ENCODE results near the gene GABBR2.

GABBR2 gene

DNA sequence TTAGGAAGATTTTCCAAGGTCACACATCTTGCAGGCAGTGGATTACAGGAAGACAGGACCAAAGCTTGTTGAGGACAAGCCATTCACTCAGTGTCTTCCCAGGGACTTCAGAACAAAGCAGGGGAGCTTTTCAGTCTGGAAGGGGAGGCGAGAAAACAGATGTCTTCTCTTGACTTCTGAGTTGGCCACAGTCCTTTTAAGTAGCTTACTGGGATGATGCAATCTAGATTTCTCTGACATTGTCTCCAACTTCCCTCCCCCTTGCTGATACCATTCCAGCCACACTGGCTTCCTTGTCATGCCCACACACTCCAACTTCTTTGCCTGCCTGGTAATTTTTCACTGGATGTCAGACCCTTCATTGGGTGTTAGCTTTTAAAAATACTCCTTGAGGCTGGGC lies 279.1 kb downstream of the GABBR2 start:
- DNase-seq, result peak; percentile 79

DNA sequence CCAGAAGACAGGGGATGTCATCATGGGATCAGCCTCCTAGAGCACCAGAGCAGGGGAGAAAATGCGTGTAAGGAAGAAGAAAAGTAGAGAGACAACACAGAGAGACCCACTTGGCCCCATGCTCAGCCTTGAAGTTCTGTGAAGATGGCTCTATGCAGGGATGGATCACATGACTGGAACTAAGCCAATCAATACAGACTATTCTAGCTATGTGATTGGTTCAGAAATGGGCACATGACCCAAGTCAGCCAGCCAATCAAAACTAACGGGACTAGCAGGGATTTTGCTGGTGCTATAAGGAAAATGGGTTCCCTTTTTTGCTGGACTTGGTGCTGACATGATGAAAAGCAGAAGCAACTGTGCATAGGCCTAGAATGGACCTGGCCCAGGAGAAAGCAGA lies 280.3 kb downstream of the GABBR2 start:
- no peak for DNase-seq

DNA sequence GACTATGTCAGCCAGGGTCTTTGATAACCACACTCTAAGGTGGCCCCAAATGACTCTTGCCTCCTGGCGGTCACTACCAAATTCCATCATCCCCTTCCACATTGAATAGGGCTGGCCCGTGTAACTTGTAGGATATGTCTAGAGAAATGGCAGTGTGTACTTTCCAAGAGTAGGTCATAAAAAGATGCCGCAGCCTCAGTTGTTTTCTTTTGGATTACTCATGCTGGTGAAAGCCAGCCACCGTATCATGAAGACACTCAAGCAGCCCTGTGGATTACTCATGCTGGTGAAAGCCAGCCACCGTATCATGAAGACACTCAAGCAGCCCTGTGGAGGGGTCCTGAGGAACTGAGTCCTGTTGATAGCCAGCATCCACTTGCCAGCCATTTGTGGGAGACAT lies 281.2 kb downstream of the GABBR2 start:
- peak; percentile 93 for DNase-seq

DNA sequence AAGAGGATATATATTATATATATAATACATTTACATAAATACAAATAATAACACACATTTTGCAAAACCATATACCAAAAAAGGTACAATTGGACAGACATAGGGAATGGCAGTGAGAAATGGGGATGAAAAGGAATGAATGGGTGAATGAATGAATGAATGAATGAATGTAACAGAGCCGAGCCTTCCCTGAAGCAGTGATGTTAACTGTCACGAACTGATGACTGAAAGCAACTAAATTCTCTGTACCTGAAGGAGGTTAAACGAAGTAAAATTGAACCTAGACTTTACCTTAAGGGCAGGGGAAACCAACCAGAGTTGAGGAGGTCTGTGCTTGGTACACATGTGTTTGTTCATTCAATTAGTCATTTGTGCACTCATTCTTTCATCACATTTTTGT lies 283.7 kb downstream of the GABBR2 start:
- no peak for DNase-seq

DNA sequence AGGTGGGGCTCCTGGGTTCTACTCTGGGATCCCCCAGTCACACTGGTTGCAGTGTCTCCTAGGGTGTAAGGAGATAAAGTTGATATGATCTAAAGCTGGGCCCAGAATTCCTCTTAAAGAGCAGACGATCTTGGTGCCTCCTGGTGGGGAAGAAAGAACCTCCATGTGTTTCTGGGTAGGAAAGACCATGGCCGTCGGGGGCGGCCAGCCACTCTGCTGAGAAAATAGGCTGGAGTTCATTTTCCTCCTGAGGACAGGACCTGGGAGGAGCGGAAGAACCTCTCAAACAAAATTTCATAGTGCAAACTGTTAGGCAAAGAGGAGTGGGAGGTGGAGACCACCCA lies 289.5 kb downstream of the GABBR2 start:
- DNase-seq, result no peak

DNA sequence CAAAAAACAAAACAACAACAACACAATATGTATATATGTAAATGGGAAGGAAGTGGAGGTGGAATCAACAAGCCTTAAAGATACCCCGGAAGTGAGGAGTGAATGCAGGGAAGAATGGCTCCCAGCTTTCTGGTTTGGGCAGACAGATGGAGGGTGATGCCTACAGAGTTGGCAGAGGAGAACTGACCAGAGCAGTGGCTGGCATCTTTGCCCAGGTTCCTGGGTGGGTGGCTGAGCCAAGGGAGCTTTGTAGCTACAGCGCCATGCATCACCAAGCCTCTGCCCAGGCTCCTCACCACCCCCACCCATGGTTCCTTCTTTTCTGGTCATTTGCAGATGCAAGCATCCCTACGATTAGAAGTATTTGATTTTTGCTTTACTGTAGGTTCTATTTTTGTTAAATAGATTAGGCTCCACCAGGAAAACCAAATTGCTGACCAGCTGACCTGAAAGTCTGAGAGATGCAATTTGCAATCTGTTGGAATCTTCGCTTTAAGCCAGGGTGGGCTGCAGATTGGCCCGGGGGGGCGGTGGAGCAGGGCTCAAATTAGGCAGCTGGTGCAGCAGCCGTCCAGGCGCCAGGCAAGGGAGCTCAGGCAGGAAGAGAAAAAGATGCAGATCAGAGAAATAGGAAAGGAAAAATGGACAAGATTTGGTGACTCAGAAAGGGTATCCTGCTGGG lies 290.0 kb downstream of the GABBR2 start:
- DNase-seq, result no peak

DNA sequence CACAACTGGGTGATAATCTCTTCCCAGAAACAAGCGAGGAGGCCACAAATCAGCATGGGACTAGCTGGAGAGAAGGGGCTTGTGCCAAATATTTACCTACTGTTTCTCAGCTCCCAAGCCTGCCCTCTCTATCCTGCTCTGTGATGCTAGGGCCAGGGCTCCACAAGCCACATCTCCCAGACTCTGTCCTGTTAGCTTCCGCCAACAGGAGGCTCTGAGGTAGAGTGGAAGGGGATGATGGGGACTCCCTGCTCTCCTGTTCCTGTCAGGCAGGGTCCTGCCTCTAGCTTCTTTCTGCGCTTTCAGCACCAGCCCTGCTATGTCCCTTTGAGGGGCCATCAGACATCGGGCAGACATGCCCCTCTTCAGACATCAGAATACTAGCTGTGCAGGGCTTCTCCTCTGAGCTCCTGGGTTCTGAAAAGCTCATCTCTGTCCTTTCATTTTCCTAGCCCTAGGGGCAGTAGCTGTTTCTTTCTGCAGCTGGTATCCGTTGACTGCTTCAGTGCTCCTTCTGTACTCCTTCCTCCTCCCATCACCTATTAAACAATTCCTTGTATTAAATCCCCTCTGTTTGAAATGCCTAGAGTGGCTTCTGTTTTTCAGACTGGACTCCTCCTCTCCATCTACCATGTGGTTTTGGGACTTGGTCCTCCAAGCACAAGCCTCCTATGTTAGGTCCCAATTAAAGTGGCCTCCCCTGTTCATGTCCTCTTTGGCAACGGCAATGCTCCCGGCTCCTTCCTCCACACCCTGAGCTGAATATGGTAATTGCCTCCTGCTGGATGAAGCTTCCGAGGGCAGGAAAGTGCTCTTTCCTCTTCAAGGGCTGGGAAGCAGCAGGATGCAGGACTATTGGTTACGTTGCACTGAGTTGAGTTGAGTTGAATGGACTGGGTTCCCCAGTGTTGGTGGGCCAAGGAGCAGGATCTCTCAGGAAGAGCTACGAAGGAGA lies 292.2 kb downstream of the GABBR2 start:
- no peak for DNase-seq

DNA sequence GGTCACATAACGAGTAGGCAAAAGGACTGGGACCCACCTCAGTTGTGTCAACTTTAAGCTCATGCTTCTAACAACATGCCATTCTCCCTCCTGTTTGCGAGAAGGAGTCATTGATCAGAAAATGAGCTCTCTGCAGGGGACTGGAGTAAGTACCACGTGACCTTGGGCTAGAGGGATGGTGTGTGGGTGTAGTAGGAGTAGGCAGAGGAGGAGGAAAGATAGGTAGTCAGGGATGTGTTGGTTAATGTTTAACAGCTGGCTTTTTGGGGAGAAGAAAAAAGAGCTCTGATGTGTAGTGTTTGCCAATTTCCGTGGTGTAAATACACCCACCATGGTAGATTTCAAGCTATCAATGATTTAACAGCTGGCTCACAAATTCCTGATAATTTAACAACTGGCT lies 293.0 kb downstream of the GABBR2 start:
- no peak for DNase-seq

DNA sequence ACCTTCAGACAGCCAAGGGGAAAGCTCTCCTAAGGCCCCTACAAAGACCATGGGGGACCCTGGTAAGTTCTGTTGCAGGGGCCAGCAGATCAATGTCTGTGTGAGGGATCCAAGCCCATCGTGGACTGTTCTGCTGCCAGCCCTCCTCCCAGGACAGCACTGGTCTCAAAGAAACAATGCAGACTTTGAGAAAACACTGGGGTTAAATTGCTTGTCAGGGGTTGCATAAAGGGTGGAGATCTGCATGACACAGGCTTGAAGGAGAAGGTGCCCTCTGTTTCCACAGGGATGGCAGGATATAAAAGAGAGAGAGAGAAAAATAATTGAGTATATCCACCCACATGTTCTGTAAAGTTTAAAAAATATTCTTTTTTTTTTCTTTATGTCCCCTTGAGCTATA lies 295.7 kb downstream of the GABBR2 start:
- no peak for DNase-seq

DNA sequence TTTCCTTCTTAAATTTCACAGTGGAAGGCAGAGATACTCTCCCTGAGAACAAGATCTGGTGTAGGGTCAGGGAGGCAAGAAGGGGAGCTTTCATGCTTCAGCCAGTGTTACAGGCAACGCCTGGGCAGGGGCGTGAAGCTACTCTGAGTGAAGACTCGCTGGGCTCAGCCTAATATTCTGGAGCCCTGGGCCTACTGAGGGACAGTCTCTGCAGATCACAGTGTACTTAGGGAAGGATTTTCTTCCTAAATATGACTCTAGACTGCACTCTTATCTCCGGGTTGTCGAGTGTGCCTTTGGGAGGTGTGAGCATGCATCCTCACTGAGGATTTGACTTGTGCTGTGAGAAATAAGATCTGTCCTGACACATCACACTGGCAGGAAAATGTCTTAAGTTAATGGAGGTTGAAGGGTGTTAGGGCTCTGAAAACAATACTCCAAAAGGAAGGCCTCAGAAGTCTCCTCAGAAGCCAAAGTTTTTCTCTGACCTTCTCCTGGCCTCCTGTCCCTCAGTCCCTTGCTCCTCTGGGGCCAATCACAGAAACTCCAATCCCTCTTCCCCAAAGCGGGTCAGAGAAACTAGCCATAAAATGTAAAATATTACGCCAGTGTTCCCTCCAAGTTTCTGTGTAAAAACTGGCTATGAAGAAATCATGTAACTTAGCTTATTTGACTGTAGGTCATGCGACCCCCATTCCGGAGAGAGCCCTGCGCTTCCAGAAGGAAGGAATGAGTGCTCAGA lies 296.5 kb downstream of the GABBR2 start:
- DNase-seq, result no peak

DNA sequence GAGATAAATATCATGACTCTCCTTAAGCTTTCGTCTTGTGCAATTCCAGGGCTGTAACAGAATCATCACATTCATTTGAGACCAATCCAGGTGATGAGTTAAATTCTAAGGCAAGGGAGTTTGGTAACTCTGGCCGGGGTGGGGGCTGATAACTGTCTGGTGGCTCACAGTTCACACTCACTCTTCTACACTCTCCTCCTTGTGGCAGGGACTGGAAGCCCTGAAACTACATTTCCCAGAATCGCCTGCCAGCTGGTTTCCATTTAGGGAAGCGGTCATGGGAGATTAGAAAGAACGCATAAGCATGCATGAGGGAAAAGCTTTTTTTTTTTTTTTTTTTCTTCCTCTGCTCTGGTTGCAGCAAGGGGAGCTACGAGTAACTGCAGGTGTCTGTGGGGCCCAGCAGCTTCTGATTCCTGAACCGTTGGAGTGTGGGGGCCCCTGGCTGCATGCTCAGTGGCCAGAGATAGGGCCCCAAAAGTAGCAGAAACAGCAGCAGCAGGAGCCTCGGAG lies 298.5 kb downstream of the GABBR2 start:
- DNase-seq, result peak; percentile 74

DNA sequence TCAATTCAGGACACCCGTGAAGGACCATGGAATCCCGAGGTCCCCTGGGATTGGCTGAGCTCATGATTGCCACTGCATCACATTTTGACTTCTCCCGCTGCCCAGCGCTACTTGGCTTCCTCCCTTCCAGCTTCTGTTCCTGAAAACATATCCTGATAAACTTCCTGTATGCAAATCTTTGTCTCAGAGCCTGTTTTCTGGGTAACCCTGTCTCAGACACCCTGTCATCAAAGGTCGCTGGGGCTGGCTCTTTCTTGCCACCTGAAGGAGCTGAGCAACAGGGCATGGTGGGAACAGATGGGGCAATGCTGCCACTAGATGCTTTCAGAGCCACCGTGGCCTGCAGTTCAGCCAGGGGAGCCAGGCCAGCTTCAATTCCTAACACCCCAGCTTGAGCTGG lies 299.0 kb downstream of the GABBR2 start:
- DNase-seq, result no peak

DNA sequence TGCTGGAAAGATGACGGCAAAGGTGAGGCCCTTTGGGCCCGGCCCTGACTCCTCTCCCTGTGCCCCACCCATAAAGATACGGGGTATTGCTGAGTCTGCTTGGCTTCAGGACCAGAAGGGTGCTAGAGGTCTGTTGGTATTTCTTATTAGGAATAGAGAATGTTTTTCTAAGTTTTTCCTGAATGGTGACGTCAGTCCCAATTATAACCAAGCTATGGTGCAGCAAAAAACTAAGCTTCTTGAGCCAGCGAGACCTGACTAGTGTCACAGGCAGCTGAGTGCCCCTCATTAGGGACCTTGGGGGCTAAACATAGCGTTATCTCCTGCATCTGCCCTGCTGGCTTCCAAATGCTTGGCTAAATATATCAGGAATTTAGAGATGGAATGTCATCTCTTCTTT lies 302.3 kb downstream of the GABBR2 start:
- DNase-seq, result no peak

DNA sequence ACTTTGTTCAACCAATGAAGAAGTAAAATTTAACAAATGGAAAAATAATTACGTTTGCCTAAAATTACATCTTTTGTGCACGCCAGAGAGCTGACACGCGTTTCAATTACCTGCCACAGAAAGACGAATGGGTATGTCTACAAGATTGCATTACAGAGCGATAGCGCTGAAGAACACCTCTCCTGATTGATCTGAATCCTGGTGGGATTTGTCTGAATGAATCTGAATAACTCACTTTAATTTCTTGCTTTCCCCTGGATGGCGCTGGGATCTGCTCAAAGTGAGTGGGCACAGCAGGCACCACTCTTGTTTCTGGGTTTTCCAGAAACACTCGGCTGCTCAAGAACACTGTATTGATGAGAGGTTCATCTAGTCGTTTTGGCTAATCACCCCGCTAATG lies 304.5 kb downstream of the GABBR2 start:
- DNase-seq, result no peak

DNA sequence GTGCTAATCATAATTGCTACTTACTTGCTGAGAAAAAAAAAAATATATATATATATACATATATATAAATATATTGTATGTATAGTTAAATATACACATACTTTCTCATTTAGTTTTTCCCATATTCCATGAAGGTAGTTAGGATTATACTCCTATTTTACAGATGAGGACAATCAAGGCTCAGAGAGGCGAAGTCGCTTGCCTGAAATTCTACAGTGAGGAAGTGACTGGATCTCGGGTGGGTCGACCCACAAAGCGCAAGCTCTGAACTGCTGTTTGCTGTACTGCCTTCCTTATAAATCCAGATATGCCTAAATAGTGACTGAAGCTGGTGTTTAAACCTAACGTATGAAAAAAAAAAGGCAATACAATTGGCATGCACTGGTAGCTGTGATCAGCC lies 305.0 kb downstream of the GABBR2 start:
- no peak for DNase-seq

DNA sequence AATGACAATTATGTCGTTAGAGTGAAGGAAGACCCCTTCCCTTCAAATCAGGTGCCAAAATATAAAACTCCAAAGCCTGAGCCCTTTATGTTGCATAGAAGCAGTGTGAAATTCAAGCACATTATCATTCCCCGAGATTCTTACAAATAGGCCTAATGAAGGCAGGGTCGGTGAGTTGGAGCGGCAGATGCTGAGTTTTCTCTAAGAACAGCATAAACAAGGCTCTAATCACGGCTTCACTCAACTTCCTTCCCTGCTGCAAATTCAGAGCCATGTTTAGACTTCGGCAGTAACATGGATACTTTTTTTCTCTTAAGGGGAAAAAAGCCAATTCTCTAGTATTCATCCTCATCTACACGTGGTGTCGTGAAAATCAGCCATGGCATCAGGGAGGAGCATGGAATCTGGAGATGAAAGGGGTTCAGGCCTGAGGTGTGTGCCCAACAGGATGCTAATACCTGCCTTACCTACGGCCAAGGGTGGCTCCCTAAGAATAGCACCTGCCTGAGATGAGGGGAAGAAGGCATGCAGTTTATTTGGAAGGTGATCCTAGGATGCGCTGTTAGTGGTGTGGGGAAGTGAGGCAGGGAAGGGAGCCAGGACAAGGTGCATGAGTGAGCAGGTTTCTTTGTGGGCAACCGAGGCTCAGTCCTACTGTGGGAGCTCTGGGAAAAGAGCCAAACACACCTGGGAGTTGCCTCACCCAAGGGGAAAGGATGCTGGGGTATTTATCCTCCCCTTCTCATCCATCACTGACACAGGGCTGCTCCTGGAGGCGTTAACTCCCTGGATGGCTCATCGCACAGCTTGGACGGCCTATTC lies 306.5 kb downstream of the GABBR2 start:
- DNase-seq, result no peak

DNA sequence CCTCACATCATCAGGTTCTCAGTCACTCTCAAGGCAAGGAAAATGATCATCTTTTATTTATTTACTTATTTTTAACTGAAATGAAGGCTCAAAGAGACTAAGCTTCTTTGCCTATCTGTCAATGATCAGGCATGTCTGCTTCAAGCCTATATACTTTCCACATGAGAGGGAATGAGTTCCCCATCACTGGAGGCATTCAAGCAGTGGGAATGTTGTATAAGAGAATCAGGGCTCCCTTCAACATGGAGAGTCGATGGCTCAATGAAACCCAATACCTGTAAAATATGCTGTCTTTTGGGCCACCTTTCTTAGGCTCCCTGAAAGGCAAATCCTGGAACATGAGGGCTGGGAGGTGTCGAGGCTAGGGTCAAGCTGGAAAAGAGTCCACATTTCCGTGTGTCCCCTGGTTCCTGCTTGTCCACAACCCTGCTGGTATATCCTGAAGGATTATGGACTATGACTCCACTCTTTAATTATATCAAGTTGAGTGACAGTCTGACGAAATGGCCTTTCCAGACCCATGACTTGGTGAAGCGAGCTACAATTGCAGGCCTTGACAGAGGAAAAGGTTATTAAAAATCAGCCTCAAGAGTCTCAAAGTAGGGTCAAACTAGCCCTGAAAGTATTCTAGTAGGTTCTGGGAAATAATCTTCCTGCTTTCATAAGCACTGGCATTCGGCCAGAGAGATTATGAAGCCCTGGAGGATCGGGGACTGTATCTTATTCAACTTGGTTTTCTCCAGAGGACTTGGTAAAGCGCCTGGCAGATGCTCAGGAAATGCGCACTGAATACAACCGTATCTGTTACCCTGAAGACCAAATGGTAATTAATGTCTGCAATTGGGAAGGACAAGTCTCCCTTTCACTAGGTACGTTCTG lies 307.4 kb downstream of the GABBR2 start:
- DNase-seq, result peak; percentile 11

DNA sequence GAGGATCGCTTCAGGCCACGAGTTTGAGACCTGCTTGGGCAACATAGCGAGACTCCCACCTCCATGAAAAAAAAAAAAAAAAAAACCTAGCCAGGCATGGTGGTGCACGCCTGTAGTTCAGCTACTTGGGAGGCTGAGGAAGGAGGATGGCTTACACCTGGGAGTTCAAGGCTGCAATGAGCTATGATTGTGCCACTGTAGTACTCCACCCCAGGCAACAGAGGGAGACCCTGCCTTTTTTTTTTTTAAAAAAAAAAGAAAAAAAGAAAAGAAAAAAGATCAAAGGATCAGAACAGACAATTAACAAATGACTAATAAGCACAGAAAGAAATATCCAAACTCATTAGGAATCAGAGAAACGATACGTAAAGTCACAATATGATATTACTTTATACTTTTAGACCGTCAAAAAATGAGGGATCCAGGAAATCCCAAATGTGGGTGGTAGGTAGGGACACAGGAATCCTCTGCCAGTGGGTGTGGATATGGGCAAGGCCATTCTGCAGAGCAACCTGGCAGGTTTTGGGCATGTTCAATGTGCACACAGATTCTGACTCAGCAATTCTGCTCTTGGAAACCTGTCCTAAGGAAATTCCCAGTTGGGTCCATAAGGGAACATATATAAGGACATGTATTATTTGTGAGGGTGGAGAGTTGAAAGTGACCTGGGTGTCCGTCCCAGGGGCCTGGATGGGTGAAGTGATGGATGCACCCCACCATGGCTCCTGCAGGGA lies 308.6 kb downstream of the GABBR2 start:
- no peak for DNase-seq

DNA sequence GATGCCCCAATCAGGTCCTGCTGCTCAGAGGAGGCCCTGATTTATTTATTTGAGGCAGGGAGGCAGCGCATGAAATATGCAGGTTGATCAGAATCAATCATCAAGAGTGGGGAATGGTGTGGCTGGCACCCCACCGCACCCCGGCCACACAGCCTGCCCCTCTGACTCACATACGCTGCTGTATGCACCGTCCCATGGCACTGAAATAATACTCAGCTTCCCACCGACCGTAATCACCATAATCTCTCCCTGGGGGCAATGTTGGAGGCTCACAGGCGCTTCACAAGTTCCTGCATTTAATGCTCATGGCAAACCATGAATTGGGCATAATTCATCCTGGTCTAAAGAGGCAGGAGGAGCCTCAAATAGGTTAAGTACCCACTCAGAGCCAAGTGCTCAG lies 312.1 kb downstream of the GABBR2 start:
- DNase-seq, result no peak

DNA sequence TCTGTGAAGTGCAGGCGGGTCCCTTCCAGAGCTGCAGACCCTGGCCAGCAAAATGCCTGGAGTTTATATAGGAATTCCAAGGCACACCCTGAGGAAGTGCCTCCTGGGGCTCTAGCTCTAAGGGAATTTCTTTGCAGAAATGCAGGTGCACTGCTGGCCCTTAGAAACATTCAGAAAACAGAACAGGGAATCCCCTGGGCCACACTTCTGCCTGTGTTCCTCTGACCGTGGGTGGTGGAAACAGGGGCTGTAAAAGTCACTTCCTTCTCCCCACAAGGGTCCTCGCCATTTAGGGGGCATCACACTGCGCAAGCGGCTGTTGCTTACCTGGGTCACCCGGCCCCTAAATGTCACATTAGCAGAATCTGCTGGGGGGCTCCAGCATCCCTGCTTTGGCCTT lies 312.5 kb downstream of the GABBR2 start:
- DNase-seq, result no peak

DNA sequence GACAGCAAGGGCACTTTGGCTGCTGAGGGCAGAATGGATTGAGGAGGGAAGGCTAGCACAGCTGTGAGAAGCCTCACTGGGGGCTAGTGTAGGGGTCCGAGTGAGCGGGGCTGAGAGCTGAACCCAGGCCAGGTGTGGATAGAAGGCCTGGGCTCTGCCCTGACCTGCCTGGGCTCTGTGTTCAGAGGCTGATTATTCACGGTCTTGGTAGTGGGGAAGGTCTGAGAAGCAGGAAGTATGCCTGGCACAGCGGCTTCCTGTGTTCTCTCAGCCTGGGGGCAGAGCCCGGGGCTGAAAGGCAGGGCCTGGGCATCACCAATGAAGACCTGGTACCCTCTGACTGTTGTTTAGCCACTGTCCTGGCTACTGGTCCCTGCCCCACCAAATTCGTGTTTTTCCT lies 316.9 kb downstream of the GABBR2 start:
- no peak for DNase-seq
